GM19240 (cell line): ENCODE data around the gene POLN.

Experiments
- DNase-seq: peaks from one replicate; pipeline ENCODE4 v3.0.0; 2011; ENCODE audit warnings: low spot score; ENCODE audit not compliant: insufficient read length

POLN gene

DNA sequence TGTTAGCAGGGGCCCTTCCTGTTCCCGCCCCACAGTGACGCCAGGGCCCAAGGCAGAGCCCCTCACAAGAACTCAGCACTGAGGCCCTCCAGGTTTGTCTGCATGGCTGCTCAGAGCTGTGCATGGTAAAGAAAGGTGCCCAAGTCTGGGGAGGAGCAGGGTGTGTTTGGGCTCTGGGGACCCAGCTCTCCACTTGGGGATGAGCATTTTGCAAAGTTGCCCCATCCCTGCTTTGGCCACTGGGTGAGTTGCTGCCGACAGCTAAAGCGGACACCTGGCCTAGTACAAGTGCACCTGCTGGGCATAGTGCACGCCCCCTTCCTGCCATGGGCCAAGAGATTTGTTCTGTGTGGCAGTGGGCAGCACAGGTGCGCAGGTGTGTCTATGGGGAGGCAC, 22.0 kb upstream of the POLN start:
- no peak for DNase-seq

DNA sequence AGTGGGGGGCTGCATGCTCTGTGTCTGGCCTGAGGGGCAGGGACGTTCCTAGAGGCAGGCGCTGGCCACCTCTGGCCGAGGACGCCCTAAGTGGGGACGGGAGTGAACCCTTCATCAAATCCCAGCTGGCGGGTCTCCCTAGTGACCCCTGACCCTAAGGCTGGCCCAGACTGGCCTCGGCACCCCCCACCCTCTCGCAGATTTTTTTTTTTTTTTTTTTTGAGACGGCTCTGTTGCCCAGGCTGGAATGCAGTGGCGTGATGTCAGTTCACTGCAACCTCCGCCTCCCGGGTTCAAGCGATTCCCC, 21.0 kb upstream of the POLN start:
- no peak for DNase-seq

DNA sequence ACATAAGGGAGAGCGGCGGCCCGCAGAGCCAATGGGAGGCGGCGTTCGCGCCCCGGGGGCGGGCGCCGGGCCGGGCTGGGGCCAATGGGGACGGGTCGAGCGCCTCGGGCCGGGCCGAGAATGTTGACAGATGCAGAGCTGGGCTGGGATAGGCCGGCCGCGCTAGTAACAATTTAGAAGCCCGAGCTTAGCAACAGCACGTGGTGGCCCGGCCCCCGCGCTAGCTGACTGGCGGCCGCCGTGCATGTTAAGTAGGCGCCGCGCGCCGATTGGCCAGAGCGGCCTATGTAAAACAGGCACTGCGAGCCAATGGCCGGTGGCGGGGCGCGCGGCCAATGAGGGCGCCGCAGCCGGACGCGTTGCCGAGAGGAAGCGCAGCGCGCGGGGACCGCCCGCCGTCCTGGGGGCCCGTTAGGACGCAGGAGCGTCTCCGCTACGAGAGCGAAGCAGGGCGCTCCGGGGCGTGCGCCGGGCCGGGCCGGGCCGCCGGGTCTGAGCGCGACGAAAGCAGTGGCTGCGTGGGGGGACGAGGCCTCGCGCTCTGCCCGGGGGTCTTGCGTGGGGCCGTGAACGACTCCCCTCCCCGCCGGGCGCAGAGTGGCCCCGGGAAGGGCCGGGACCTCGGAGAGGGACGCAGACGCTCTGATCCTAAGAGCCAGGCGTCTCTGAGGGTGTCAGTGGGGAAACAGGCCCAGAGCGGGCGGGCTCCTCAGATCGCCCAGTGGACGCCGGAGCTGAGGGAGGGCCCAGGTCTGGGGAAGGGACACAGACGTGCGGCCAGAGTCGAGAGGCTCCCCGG, 20.4 kb upstream of the POLN start:
- peak; percentile 98 for DNase-seq

DNA sequence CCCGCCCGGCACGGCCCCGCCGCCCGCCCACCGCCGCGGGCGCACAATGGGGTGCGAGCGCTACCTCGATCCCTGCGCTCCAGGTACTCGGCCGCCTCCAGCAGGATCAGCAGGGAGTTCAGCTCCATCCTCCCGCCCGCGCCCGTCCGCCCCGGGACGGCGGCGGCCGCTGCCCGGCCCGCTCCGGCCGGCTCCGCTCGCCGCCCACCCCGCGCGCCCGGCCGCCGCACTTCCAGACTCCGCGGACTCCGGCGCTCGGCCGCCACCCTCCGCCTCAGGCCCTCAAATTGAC, 19.9 kb upstream of the POLN start, which contains the start of gene MXD4:
Gene MXD4 (minus strand): TSS at position 257 of the 292 bp plus-strand sequence. CDS start 129 bp downstream, at position 128.
- no peak for DNase-seq

DNA sequence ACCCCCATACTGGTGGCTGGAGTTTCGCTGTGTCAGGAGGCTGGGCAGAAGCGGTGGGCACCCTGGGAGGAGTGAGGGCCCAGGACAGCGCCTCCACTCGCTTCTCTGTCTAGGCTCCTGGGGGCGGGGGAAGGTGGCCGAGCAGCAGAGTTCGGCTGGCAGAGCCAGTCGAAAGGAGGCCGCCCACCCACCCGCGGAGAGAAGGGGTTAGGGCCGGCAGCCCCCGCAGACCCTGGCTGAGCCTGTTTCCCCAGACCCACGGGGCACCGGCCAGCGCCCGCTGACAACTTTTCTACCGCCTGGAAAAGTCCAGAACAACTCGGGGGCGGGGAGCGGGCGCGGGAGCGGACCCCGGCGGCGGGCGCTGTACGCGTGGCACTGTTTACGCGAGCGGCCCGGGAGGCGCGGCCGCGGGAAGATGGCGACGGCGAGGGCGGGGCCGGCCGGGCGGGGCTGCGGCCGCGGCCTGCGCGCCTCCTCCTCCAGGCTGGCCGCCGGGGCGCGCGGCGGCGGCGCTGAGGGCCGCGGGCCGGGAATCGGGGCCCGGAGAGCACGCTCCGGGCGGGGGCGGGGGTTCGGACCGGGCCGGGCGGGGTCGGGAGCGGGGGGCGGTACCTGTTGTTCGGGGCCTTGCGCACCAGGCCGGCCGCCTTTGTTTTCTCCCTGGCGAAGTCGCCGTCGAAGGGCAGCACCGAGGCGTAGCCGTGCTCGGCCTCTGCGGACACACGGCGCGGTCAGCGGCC, 19.4 kb upstream of the POLN start:
- no peak for DNase-seq

GRCh38 chr4:2260344-2261109, 18.6 kb upstream of the POLN start:
- DNase-seq = no peak

- no peak for DNase-seq
These were observed 17.8 kb upstream of the POLN start for GRCh38 chr4:2259541-2260343.

DNA sequence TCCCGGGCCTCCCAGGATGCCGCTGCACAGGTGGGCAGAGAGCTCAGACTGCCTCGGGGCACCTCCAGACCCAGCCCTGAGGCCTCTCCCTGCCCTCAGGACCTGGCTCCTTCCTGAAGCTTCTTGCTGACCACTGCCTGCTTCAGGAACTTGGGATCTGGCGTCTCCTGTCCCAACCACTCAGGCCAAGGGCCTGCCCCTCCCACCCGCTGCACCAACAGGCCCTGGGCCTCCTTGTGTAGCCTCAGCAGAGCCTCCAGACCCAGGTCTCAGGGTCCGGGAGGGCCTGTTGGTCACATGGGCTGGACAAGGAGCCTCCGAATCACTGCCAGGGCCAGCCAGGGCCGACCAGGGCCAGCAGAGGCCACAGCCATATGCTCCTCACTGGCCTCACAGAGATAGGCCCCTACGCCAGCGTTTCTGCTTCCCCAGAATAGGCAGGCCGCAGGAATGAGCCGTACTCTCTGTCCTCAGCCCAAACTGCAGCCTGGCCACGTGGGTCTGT, 17.2 kb upstream of the POLN start:
- no peak for DNase-seq

GRCh38 chr4:2258091-2259035, 16.4 kb upstream of the POLN start:
- no peak for DNase-seq

- DNase-seq = no peak
These were observed 15.6 kb upstream of the POLN start for GRCh38 chr4:2257361-2258081.

DNA sequence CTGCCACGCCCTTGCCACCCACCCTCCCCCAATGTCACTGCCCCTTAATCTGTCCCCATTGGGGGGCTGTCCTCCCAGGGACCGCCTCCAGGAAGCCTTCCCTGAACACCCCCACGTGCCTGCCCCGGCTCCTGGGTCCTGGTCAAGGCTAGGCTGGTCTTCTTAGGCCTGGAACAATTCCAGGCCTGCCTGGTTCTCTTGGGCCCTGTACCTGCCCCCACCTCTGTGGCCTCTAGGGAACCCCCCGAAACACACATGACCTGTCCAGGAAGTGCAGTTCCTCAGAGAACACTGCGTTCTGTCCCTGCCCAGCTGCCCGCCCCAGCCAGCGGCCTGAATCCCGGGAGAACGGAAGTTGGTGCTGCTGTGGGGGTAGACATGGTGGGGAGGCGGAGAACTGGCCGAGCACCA, 14.9 kb upstream of the POLN start:
- no peak for DNase-seq

DNA sequence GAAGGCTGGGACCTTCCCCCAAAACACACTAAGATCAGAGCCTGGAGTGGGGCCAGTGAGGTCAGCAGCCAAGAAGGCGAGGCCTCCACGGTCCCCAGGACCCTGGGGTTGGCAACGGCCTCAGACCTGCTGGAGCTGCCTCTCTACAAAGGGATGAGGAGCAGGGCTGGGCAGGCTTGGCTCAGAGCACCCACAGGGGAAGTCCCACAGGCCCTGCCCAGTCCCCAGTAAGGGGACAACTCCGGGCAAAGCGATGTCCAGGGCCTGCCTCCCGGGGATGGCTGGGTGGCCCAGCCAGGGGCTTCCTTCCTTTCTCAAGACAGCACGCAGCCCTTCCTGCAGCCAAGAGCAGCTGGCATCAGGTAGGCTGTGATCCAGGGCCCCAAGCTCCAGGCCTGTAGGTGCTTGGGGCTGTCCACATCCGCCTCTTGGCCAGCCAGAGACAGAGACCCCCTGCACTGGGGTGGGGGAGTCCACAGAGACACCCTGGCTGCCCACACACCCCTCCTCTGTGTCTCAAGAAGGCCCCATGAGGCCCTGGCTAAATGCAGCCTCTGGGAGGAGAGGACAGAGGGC, 14.3 kb upstream of the POLN start:
- no peak for DNase-seq

GRCh38 chr4:2255501-2256155, 13.7 kb upstream of the POLN start:
- no peak for DNase-seq

DNA sequence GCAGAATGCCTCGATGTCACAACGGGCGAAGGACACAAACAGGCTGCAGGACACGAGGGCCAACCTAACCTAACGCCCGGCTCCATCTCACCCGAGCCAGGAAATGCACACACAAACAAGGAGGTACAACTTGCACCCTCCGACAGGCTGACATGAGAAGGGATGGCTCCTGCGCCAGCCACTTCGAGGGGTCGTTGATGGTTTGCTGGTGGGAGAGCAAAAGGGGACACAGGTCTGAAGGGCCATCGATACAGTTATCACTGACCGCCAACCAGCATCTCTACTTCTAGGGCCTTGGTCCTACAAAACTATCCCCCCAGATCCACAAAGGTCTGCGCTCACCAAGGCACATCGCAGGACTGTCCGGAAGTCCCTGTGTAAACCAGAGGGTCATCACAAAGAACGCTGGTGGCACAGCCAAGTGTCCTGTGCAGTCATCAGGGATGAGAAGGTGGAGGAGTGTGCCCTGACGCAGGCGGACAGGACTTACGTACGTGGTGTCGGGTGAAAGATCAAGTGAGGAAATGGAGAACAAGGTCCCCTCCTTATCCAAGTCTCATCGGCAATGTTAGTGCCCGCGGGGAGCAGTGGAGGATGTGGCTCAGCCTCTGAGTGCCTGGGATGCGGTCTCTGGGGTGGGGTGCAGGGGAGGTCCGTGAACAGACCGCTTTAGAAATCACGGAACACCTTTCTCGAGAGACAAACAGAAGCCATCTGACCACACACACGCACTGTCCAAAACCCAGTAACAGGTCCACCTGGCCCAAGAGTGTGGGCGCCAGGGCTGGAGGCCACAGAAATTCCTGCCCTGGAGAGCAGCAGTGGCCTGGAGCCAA, 13.0 kb upstream of the POLN start:
- no peak for DNase-seq

DNA sequence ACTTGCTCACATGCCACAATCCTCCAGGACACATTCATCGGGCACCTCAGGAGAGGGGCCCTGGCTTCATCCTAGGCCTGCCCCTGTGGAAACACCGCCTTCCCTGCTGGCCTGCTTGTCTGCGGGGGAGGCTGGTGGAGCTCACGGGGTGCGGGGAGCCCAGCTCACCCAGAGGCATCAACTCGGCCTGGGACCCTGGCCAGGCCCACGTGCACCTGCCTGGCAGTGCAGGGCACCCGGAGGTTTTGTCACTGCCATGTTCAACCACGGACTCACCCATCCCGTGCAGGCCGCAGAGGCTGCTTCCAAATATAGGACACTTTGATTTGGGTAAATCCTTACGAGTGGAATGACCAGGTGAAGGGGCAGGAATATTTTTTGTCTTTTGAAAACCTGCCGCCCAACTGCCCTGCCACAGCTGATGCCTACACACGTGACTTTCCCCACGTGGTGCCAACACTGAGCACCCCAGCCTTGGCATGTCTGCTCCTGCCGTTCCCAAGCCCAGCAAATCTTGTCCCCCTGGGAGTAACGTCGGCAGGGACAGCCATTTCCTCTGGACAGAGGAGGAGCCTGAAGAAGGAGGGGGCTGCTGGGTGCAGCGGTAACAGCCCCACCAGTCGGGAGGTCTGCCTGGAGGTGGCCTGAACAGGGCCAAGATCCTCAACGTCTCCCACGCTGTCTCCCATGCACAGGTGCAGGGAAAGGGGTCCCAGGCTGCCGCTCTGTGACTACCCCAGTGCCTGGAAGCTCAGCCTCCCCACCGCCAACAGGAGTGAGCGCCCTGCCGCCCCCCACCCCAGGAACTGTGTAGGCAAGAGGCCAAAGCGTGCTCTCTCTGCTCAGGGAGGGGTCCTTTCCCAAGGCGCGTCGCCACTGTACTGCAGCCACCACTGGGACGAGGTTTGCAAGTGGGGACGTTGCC, 11.5 kb upstream of the POLN start:
- no peak for DNase-seq

- no peak for DNase-seq
These were observed 10.7 kb upstream of the POLN start for GRCh38 chr4:2252530-2253091.
